ENCODE results near the gene ERG28. TPM values are rescaled to one million over a fixed set of nuclear protein-coding genes. Genes with fewer than 3 reads are reported as not detected.

Gene ERG28
- total and polyA plus RNA-seq, 4 donors = 13.6 to 67.2 (median 40.2) TPM

GRCh38 chr14:75640876-75641275, 19.8 kb downstream of the ERG28 start:
- no peak for DNase-seq
- Histone ChIP-seq H3K27ac (ENCODE audit: low read depth in 1 of 2, low read length in 1 of 2) (no peak overlapping the region), H3K9ac (ENCODE audit: insufficient read depth in 1 of 2, low read length in 2 of 2) (no peak overlapping the region), H3K9me3 (ENCODE audit: control insufficient read depth in 4 of 4, insufficient read depth in 3 of 4, low read length in 3 of 4) (no peaks in the 10 kb centered on the region), H3K4me3 (no peak overlapping the region), H3K4me1 (ENCODE audit: control insufficient read depth in 5 of 5, insufficient read depth in 5 of 5, low read length in 5 of 5) (no peaks in the 10 kb centered on the region), H3K27me3 (ENCODE audit: control insufficient read depth in 3 of 3, insufficient read depth in 3 of 3, low read length in 2 of 3) (no peaks in the 10 kb centered on the region), H3K36me3 (ENCODE audit: control insufficient read depth in 4 of 4, insufficient read depth in 4 of 4, low read length in 4 of 4) (peaks cover 0 to 4% (median 3%) of the 10 kb centered on the region in 4 donors)
- ATAC-seq (ENCODE audit: insufficient read depth, low FRiP score) = no peak
- 87 to 93% methylated on average over 3 of the region's 3 CpGs for WGBS, 2 donors
- TF ChIP-seq CTCF (IDR thresholded peaks at IDR 0.05; ENCODE audit: control extremely low read depth, extremely low read depth) = no peak

- TF ChIP-seq CTCF (IDR thresholded peaks at IDR 0.05; ENCODE audit: control extremely low read depth, extremely low read depth) = no peak
- H3K9me3 ChIP-seq (ENCODE audit: control insufficient read depth in 4 of 4, insufficient read depth in 3 of 4, low read length in 3 of 4) = no peaks in the 10 kb centered on the region
- ATAC-seq (ENCODE audit: insufficient read depth, low FRiP score) = no peak
- DNase-seq = no peak
- H3K4me3 ChIP-seq = no peak overlapping the region
- H3K4me1 ChIP-seq (ENCODE audit: control insufficient read depth in 5 of 5, insufficient read depth in 5 of 5, low read length in 5 of 5) = no peaks in the 10 kb centered on the region
- no peak overlapping the region for H3K9ac ChIP-seq (ENCODE audit: insufficient read depth in 1 of 2, low read length in 2 of 2)
- H3K36me3 ChIP-seq (ENCODE audit: control insufficient read depth in 4 of 4, insufficient read depth in 4 of 4, low read length in 4 of 4) = peaks cover 0 to 2% (median under 1%) of the 10 kb centered on the region in 4 donors
- 84 to 91% methylated on average over 13 of the region's 13 CpGs for WGBS, 2 donors
- no peaks in the 10 kb centered on the region for H3K27me3 ChIP-seq (ENCODE audit: control insufficient read depth in 3 of 3, insufficient read depth in 3 of 3, low read length in 2 of 3)
- H3K27ac ChIP-seq (ENCODE audit: low read depth in 1 of 2, low read length in 1 of 2) = no peak overlapping the region
Observed at GRCh38 chr14:75636100-75636692, 24.5 kb downstream of the ERG28 start.

DNA sequence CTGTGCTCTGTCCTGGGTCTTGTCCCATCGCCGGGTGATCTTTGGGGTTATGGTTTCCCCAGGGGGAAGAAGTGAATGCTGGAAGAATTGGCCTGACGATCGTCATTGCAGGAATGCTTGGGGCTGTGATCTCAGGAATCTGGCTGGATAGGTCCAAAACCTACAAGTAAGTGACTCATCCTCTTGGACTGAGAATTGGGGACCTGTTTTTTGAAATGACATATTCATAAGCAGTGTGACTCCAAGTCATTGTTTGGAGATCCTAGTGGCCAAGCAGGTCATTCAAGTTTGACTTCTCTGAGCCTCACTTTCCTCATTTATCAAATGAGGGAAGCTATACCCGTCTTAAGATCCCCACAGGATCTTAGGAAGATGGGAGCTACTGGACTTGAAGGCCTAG, 25.8 kb downstream of the ERG28 start:
- Histone ChIP-seq H3K4me3 (no peak overlapping the region), H3K36me3 (ENCODE audit: control insufficient read depth in 4 of 4, insufficient read depth in 4 of 4, low read length in 4 of 4) (peaks cover 0 to 2% (median 0%) of the 10 kb centered on the region in 4 donors), H3K9me3 (ENCODE audit: control insufficient read depth in 4 of 4, insufficient read depth in 3 of 4, low read length in 3 of 4) (no peaks in the 10 kb centered on the region), H3K27ac (ENCODE audit: low read depth in 1 of 2, low read length in 1 of 2) (no peak overlapping the region), H3K9ac (ENCODE audit: insufficient read depth in 1 of 2, low read length in 2 of 2) (no peak overlapping the region), H3K4me1 (ENCODE audit: control insufficient read depth in 5 of 5, insufficient read depth in 5 of 5, low read length in 5 of 5) (no peaks in the 10 kb centered on the region), H3K27me3 (ENCODE audit: control insufficient read depth in 3 of 3, insufficient read depth in 3 of 3, low read length in 2 of 3) (no peaks in the 10 kb centered on the region)
- 86 to 94% methylated on average over 5 of the region's 5 CpGs for whole genome bisulfite sequencing, 2 donors
- DNase-seq (no peak), ATAC-seq (ENCODE audit: insufficient read depth, low FRiP score) (no peak)
- TF ChIP-seq CTCF (IDR thresholded peaks at IDR 0.05; ENCODE audit: control extremely low read depth, extremely low read depth) = no peak

- Histone ChIP-seq H3K9me3 (ENCODE audit: control insufficient read depth in 4 of 4, insufficient read depth in 3 of 4, low read length in 3 of 4) (no peaks in the 10 kb centered on the region), H3K4me1 (ENCODE audit: control insufficient read depth in 5 of 5, insufficient read depth in 5 of 5, low read length in 5 of 5) (no peaks in the 10 kb centered on the region), H3K27me3 (ENCODE audit: control insufficient read depth in 3 of 3, insufficient read depth in 3 of 3, low read length in 2 of 3) (no peaks in the 10 kb centered on the region), H3K9ac (ENCODE audit: insufficient read depth in 1 of 2, low read length in 2 of 2) (no peak overlapping the region), H3K36me3 (ENCODE audit: control insufficient read depth in 4 of 4, insufficient read depth in 4 of 4, low read length in 4 of 4) (no peaks in the 10 kb centered on the region), H3K4me3 (no peak overlapping the region), H3K27ac (ENCODE audit: low read depth in 1 of 2, low read length in 1 of 2) (no peak overlapping the region)
- no peak for DNase-seq
- 80 to 89% methylated on average over 5 of the region's 5 CpGs for WGBS, 2 donors
- no peak for ATAC-seq (ENCODE audit: insufficient read depth, low FRiP score)
- TF ChIP-seq CTCF (IDR thresholded peaks at IDR 0.05; ENCODE audit: control extremely low read depth, extremely low read depth) = no peak
Observed at GRCh38 chr14:75631453-75631831, 29.2 kb downstream of the ERG28 start.
